Raji (cell line): ENCODE measurements around the gene GP5.

Source experiments
- POLR2A ChIP-seq: IDR thresholded peaks from 2 replicates; pipeline ENCODE4 v1.6.1; 2011; ENCODE audit warnings: low read depth, low read length, control low read depth; ENCODE audit not compliant: insufficient read depth

The GP5 gene

DNA sequence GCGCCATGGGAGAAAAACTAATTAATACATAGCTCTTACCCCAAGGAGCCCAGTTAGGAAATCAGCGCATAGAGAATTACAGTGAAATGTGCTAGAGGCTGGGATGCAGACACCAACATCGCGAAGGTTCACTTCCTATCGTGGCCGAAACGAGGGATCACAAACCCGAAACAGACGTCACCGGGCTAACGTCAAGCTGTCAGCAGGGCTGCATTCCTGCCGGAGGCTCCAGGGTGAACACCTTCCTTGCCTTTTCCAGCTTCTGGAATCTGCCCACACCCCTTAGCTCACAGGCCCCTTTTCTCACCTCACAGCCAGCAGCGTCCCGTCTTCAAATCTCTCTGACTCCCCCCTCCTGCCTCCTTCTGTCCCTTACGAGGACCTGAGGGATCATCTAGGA, 13.0 kb downstream of the GP5 start:
- TF ChIP-seq POLR2A = no peak

DNA sequence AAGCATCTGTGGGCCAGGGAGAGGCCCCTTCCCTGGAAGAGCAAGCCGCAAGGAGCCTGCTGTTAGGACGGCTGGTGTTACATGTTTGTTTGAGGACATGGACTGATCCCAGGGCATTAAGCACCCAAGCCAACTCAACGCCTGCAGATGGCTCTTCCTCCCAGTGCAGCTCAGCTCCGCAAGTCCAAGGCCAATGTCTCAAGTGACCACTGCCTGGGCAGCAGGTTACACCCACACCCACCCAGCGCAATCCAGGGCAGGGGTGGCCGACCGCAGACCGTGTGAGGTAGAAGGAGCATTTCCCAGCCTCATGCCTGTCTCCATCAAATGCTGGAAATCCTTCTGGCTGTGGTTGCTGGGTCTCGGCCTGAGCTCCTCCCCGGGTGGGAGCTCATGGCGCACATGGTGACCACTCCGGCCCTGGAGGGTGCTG, 14.5 kb downstream of the GP5 start:
- no peak for TF ChIP-seq POLR2A

- no peak for TF ChIP-seq POLR2A
These were observed 14.9 kb downstream of the GP5 start for GRCh38 chr3:194384156-194384555.

DNA sequence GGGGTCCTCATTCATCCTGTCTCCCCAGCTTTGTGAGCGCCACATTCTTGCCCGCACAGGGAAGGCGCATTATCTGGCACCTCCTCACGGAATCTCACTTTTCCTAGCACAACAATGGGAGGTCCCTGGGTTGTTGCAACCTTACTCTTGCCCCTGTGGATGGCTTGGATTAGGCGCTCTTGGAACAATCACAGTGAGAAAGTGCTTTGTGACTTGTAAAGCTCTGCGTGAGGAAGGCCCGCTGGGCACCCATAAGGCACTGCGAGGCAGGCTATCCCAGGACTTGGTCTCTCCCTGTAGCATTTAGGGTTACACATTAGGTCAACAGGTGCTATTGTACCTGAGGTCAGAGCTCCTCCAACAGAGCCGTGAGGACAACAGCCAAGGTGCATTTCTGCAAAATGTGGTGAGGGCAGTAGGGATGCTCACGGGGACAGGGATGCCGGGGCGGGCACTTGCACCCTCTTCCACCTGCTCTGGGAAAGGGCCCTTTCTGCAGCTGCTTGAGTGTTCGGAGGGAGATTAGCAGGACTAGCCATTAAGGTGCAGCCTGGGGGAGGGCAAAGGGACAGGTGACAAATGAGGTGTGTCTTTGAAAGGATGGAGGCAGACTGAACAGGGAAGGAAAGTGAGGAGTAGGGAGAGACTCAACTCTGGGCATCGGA, 15.7 kb downstream of the GP5 start:
- TF ChIP-seq POLR2A = no peak

GRCh38 chr3:194382892-194383223, 16.2 kb downstream of the GP5 start:
- no peak for TF ChIP-seq POLR2A

GRCh38 chr3:194382196-194382891, 16.7 kb downstream of the GP5 start:
- no peak for TF ChIP-seq POLR2A

DNA sequence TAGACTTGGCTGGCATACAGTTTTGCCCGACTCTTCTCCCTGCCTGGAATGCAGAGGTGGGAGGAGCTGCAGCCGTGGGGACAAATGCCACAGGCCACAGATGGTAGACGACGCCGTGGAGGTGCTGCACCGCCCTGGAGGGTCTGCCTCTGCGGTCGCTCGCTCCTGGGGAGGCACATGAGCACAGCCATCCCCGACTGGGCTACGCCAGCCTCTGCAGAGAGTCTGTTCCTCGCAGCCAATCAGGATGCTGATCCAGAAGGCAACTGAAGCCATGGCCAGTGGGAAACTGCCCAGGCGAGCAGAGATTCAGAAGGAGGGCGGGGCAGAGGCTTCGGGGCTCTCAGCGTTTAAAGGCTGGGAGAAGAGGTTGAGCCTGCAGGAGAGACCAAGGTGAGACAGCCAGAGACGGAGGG, 17.6 kb downstream of the GP5 start:
- TF ChIP-seq POLR2A = no peak

DNA sequence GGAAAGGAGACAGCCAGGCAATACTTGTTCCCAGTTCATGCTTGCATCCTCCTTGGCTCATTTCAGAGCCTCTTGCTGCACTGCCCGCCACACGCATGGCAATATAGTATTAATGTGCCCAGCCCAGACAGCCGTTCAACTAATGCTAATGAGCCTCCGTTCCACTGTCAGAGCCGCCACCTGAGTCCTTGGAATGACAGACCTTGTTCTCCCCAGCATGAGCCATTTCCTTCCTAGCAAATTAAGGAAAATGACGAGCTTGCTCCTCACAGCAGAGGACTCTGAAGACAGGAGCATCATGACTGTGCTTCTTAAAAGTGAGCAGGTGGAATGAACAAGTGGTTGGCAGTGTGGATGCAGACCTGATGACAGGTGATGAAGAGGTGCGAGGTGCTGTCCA, 18.7 kb downstream of the GP5 start:
- TF ChIP-seq POLR2A = no peak

GRCh38 chr3:194379651-194380050, 19.4 kb downstream of the GP5 start:
- no peak for TF ChIP-seq POLR2A

GRCh38 chr3:194379231-194379630, 19.8 kb downstream of the GP5 start:
- TF ChIP-seq POLR2A = no peak

GRCh38 chr3:194377708-194378107, 21.4 kb downstream of the GP5 start:
- no peak for TF ChIP-seq POLR2A

DNA sequence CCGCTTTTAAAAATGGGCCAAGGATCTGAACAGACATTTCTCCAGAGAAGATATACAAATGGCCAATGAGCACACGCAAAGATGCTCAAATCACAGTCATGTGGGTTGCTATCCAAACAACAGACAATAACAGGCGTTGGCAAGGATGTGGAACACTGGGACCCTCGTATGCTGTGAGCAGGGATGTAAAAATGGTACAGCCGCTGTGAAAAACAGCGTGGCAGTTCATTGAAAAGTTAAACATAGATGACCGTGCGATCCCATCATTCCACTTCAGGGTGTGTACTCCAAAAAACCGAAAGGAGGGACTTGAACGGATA, 22.9 kb downstream of the GP5 start:
- no peak for TF ChIP-seq POLR2A

- no peak for TF ChIP-seq POLR2A
These were observed 23.4 kb downstream of the GP5 start for GRCh38 chr3:194375473-194376240.

DNA sequence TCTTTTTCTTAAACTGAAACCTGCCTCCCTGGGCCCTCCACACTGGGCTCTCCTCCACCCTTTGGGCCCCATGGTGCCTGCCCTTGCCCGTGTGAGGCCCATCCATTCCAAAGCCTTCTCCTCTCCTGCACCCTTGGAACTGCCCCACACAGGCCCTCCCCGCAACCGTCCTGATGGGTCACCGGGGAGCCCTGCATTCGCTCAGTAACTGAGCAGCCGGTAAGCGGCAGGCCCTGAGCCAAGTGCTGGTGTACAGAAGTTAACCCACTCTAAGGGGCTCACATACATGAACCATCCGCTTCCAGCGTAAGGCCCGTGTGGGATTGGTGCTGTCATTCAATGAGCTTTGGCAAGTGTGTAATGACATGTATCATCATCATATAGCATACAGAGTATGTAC, 24.1 kb downstream of the GP5 start:
- TF ChIP-seq POLR2A = no peak

DNA sequence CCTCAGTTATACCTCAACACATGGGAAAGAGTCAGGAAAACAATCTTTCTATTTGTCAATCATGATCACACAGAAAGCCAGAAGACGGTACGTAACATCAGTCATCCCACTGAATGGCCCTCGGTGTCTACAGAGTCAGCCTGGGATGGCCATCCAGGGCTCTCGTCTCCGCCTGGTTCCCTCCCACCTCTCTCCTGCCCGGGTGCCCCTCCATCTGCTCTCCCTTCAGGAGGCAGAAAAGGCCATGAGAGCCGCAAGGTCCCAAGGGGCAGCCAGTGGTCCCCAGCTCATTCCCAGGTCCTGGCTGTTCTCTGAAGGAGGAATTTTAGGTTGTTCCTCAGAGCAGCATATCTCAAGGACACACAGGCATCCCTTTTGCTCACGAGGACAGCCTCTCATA, 25.2 kb downstream of the GP5 start:
- no peak for TF ChIP-seq POLR2A

- TF ChIP-seq POLR2A = no peak
These were observed 26.0 kb downstream of the GP5 start for GRCh38 chr3:194373028-194373427.
